H1 (cell line): ENCODE measurements around the gene MYO5B. TPM values are rescaled to one million over a fixed set of nuclear protein-coding genes. Genes with fewer than 3 reads are reported as not detected.

Source experiments
- PHF8 ChIP-seq: fragments of 200-600 bp; sonication (generic); conservative IDR thresholded peaks from 2 replicates; pipeline ENCODE4 v1.7.1; 2012; ENCODE audit warnings: low read depth, mild to moderate bottlenecking, inconsistent platforms, low read length, moderate library complexity
- polyA plus RNA-seq, 7 experiments: library from polyadenylated mRNA; depleted of rRNA in 3 of 7; stranded (reverse) in 5 of 7; unstranded in 2 of 7; fragments of >200 nt in 5 of 7; fragments of 200-250 nt in 2 of 7; gene quantifications; 1 replicate in 5 of 7; 2 replicates in 1 of 7; 4 replicates in 1 of 7; pipeline versions ENCODE4 v1.2.1 to v1.2.3, GENCODE V29; 2011 to 2013; ENCODE audit warnings: missing spikeins in 2 of 7, mixed read lengths in 2 of 7
- total RNA-seq: library from RNA; stranded (reverse); fragmentation: NEBNext Ultra II Directional; extraction: Animal tissue kit (Norgen Biotek cat#: 25700); gene quantifications from 2 replicates; pipeline ENCODE4 v1.2.1, GENCODE V29; 2021

Gene MYO5B
- total and polyA plus RNA-seq, 2 of the 8 experiments (the other 6 are each of a cell fraction or from before 2014, with no cell fraction given) = 6.4 to 7.7 TPM

- no peak for TF ChIP-seq PHF8
- TF ChIP-seq, all 59 proteins: peak for 0
Measured at GRCh38 chr18:50143886-50144285, 51.1 kb downstream of the MYO5B start (continued).
